RWPE2 (cell line): Measurements from ENCODE around the gene NLRC3.

ENCODE experiments used
- ATAC-seq: fragments of 200-7000 bp; cut with Tn5 transposase; 3 replicates; pipeline ENCODE4 v1.9.1; 2021; ENCODE audit warnings: low read depth
- DNase-seq: peaks from one replicate; pipeline ENCODE4 v3.0.0-alpha.2; 2020; ENCODE audit warnings: low spot score
- H3K27ac ChIP-seq: fragments of 450-650 bp; 2 replicates; pipeline ENCODE4 v1.5.1; 2017; ENCODE audit warnings: mild to moderate bottlenecking; ENCODE audit not compliant: poor library complexity, severe bottlenecking
- H3K27me3 ChIP-seq: fragments of 250-450 bp; sonication (Bioruptor Pico); 2 replicates; pipeline ENCODE4 v1.5.1; 2021; ENCODE audit warnings: mild to moderate bottlenecking, moderate library complexity; ENCODE audit not compliant: insufficient read depth, poor library complexity, severe bottlenecking
- H3K36me3 ChIP-seq: fragments of 250-450 bp; sonication (Bioruptor Pico); 2 replicates; pipeline ENCODE4 v1.5.1; 2020; ENCODE audit warnings: low read depth, mild to moderate bottlenecking, moderate library complexity
- H3K4me1 ChIP-seq: fragments of 250-450 bp; sonication (Bioruptor Pico); 2 replicates; pipeline ENCODE4 v1.5.1; 2021; ENCODE audit warnings: mild to moderate bottlenecking, moderate library complexity; ENCODE audit not compliant: insufficient read depth, poor library complexity, severe bottlenecking
- H3K4me3 ChIP-seq: fragments of 250-450 bp; sonication (Bioruptor Pico); 2 replicates; pipeline ENCODE4 v1.5.1; 2021; ENCODE audit warnings: mild to moderate bottlenecking, moderate library complexity; ENCODE audit not compliant: severe bottlenecking
- H3K9me3 ChIP-seq: fragments of 250-450 bp; sonication (Bioruptor Pico); 2 replicates; pipeline ENCODE4 v1.5.1; 2021; ENCODE audit warnings: mild to moderate bottlenecking, moderate library complexity; ENCODE audit not compliant: severe bottlenecking
- TF ChIP-seq, protein P1 (sequence below): fragments of 450-650 bp; IDR thresholded peaks from one replicate; pipeline ENCODE4 v1.5.1; 2017; ENCODE audit warnings: mild to moderate bottlenecking, moderate library complexity; ENCODE audit not compliant: poor library complexity, severe bottlenecking

The NLRC3 gene

GRCh38 chr16:3608069-3608468 is 30.9 kb upstream of the NLRC3 start:
- no peak for ATAC-seq
- no peak for DNase-seq
- TF ChIP-seq, protein P1, sequence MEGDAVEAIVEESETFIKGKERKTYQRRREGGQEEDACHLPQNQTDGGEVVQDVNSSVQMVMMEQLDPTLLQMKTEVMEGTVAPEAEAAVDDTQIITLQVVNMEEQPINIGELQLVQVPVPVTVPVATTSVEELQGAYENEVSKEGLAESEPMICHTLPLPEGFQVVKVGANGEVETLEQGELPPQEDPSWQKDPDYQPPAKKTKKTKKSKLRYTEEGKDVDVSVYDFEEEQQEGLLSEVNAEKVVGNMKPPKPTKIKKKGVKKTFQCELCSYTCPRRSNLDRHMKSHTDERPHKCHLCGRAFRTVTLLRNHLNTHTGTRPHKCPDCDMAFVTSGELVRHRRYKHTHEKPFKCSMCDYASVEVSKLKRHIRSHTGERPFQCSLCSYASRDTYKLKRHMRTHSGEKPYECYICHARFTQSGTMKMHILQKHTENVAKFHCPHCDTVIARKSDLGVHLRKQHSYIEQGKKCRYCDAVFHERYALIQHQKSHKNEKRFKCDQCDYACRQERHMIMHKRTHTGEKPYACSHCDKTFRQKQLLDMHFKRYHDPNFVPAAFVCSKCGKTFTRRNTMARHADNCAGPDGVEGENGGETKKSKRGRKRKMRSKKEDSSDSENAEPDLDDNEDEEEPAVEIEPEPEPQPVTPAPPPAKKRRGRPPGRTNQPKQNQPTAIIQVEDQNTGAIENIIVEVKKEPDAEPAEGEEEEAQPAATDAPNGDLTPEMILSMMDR: no peak
- Histone ChIP-seq H3K36me3 (peaks cover 20% of the 10 kb centered on the region), H3K27me3 (no peaks in the 10 kb centered on the region), H3K4me1 (peaks cover 6% of the 10 kb centered on the region), H3K4me3 (no peak overlapping the region), H3K9me3 (no peaks in the 10 kb centered on the region), H3K27ac (no peak overlapping the region)

- no peak for ATAC-seq
- TF ChIP-seq, protein P1: no peak
- Histone ChIP-seq H3K4me3 (no peak overlapping the region), H3K4me1 (peaks cover 2% of the 10 kb centered on the region), H3K9me3 (no peaks in the 10 kb centered on the region), H3K27me3 (no peaks in the 10 kb centered on the region), H3K27ac (no peak overlapping the region), H3K36me3 (peaks cover 21% of the 10 kb centered on the region)
- no peak for DNase-seq
These were observed 30.4 kb upstream of the NLRC3 start for GRCh38 chr16:3607634-3608033.

DNA sequence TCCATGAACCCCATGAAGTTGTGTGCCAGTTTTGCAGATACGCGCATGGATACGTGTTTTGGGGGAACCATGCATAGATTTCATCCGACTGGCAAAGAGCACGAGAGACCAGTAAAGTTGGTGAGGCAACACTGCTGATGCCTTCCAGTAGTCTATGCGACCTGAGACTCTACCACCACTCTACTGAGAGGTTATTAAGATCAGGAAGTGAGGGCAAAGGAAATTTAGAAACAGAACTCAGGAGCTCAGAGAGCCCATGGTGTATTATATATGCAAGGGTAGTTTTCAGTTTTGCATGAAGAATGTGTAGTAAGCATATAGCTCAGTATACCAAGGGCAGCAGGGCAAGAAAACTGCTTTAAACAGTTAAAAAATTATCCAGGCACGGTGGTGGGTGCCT is 30.0 kb upstream of the NLRC3 start:
- TF ChIP-seq, protein P1: no peak
- Histone ChIP-seq H3K36me3 (peaks cover 21% of the 10 kb centered on the region), H3K27me3 (no peaks in the 10 kb centered on the region), H3K4me3 (no peak overlapping the region), H3K9me3 (no peaks in the 10 kb centered on the region), H3K4me1 (no peaks in the 10 kb centered on the region), H3K27ac (no peak overlapping the region)
- ATAC-seq: no peak
- DNase-seq: no peak

- no peaks in the 10 kb centered on the region for H3K9me3 ChIP-seq
- TF ChIP-seq, protein P1: no peak
- no peak for ATAC-seq
These were observed 29.2 kb upstream of the NLRC3 start for GRCh38 chr16:3606441-3606840.

GRCh38 chr16:3602320-3602653 is 25.1 kb upstream of the NLRC3 start:
- no peak overlapping the region for H3K4me3 ChIP-seq
- no peaks in the 10 kb centered on the region for H3K27me3 ChIP-seq
- H3K9me3 ChIP-seq: no peaks in the 10 kb centered on the region
- H3K4me1 ChIP-seq: no peaks in the 10 kb centered on the region
- no peak overlapping the region for H3K27ac ChIP-seq
- peaks cover 29% of the 10 kb centered on the region for H3K36me3 ChIP-seq
- TF ChIP-seq, protein P1: no peak
- ATAC-seq (no peak), DNase-seq (no peak)

More at GRCh38 chr16:3606441-3606840, 29.2 kb upstream of the NLRC3 start:
- H3K4me1 ChIP-seq: no peaks in the 10 kb centered on the region
- H3K27me3 ChIP-seq: no peaks in the 10 kb centered on the region
- peaks cover 21% of the 10 kb centered on the region for H3K36me3 ChIP-seq
- no peak overlapping the region for H3K4me3 ChIP-seq
- H3K27ac ChIP-seq: no peak overlapping the region
- DNase-seq: no peak
